HUDEP-2 (cell line): ENCODE measurements around the gene WWP2.
"Not testable (repeated sequence)": the region's sequence is repeated elsewhere in the genome, so short reads cannot be mapped to it uniquely, and the experiment has no call there.

Experiments used
- DNase-seq, 76 experiments: peaks; one replicate each; lab custom pipeline; 2025; ENCODE audit not compliant: unreplicated experiment in 76 of 76; lab: John Stamatoyannopoulos, UW

The WWP2 gene

DNA sequence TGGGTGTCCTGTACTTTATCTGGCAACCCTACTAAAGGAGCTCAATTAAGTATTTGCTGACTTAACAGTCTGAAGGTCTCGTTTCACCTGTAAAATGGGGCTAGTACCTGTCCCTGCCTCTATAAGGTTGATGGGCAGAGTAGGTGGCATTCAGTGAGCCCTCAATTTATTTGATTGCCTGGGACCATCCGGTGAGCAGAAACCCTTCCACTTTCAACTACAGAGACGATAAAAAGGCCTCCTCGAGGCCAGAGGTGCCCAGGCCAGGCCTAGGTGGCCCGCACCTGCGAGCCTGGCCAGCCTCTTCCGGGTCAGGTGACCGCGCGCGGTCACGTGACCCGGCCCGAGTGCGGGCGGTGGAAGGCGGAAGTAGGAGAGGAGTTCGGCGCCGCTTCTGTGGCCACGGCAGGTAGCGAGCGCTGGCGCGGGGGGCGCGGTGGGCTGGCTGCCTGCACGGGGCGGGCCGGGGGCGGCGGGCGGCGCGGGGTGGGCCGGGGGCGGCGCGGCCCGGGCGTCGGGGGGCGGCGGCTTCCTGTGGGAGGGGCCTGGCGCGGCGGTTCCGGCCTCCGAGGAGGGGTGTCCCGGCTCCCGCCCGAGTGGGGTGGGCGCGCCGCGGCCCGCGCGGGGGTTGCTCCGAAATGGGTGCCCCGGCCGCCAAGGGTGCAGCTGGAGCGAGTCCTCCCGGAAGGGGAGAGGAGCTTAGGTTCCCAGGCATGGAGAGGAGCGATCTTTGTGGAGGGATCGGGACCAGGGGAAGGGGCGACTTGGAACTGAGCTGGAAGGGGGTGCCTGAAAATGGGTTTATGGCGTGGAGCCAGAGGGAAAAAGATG, at the start of gene WWP2:
TSS of gene WWP2 (plus strand) at position 350 of the 831 bp plus-strand sequence. CDS start 24,679 bp downstream, outside the sequence.
- DNase-seq, result peak in 70 of 76 experiments; percentile 9 to 76 (median 58)

DNA sequence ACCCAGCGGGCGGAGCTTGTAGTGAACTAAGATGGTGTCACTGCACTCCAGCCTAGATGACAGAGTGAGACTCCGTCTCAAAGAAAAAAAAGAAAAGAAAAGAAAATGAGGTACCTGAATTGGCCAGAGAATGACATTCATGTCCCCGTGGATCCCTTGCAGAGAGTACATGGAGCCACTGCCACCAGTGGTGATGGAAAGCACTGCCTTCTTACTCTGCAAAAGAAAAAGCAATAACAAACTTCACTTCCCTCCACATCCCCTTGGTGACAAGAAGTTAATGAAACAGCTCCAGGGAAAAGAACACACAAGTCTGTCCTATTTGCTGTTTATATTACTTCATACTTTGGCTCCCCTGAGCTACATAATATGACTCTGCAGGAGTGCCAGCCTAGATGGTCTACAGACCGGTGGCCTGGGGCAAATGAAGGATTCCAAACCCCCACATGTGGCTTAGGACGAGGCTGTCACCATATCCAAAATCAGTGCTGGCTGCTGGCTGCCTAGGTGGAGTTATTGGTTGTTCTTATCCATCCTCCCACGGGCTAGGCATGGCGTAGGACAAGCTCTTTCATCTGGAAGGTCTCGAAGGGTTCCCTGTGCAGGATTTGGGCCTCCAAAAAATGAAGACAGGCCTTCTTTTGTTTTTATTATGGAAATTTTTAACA, 49.1 kb upstream of the WWP2 start:
- no peak for DNase-seq

DNA sequence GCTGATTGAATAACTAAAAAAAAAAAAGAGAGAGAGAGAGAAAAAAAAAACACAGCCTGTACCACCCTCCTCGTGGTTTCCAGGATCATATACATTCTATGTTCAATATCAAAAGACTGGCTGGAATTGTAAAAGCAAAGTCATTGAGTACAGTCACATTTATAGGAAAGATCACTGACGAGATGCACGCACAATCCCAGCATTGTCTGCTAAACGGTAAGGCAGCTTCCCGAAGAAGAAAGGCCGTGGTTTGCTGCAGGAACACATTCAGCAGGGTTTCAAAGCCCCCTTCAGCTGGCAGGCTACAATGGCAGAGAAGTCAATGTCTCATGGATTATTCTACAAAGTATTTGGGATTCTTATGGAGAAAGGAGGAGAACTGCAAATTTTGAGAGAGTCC, 45.1 kb upstream of the WWP2 start:
- no peak for DNase-seq

DNA sequence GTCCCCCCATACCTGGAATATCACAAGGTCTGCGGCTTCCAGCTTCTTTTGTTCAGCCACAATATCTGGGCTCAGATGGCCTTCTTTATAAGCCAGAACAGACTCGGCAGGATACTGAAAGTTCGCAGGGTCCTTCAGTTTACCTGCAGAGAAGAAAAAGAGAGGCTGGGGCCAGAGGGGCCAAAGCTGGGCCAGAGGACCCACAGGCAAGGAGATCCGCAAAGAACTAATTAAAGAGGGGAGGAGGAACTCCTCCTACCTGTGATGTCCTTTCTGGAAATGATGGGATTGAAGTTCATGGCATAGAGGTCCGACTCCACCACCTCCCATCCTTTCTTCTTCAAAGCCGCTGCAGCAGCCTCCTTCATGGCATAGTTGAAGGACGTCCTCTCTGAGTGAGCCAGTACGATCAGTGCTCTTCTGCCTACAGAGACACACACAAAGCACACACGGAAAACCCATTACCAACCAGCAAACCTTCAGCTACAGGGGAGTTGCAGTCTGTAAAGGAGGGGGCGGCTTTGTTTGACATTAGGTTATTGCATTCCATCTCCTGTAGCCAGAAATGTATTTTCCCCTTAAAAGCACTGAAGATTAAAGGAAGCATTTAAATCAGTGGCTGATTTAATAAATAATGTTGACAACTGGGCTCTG, 43.9 kb upstream of the WWP2 start:
- DNase-seq, result no peak

GRCh38 chr16:69720822-69721430, 41.2 kb upstream of the WWP2 start:
- no peak for DNase-seq

DNA sequence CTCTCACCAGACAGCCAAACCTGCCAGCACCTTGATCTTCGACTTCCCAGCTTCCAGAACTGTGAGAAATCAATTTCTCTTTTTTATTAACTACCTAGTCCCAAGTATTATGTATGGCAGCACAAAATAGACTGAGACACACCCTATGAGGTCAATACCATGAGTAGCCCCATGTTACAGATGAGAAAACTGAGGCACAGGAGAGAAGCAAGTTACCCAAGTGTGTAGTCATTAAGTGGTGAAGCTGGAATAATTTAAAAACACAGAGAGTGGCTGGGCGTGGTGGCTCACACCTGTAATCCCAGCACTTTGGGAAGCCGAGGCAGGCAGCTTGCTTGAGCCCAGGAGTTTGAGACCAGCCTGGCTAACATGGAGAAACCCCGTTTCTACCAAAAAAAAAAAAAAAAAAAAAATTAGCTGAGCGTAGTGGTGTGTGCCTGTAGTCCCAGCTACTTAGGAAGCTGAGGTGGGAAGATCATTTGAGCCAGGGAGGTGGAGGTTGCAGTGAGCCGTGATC, 40.6 kb upstream of the WWP2 start:
- DNase-seq, result no peak

- no peak for DNase-seq
These were observed 37.7 kb upstream of the WWP2 start for GRCh38 chr16:69724414-69724873.

GRCh38 chr16:69724981-69725479, 37.1 kb upstream of the WWP2 start:
- no peak for DNase-seq

DNA sequence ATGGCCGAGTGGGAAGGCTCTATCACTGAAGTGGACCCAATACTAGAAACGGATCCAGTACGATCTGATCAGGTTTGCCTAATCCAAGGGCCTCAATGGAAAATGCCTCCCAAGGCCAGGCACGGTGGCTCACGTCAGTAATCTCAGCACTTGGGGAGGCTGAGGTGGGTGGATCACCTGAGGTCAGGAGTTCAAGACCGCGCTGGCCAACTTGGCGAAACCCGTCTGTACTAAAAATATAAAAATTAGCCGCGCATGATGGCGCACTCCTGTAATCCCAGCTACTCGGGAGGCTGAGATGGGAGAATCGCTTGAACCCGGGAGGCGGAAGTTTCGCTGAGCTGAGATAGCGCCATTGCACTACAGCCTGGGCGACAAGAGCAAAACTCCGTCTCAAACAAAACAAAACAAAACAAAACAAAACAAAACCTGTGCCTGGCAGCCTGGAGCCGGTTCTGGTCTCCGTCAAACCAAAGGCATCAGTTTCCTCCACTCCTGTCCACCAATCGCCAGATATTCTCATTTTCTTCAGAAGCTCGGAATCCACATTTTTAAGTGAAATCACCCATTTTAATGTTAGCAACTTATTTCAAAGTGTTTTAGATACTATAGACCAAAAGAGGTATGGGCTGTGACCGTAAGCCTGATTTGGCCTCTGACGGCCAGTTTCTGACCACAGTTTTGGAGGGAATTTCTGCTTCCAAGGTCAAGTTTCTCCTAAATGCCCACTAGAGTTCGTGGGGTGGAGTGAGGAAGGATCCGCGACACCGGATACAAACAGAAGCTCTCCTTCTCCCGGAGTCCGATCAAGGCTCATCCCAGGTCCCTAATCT, 36.4 kb upstream of the WWP2 start:
- DNase-seq, result no peak

GRCh38 chr16:69726313-69727060, 35.6 kb upstream of the WWP2 start, which contains the start of gene NQO1:
Gene NQO1 (minus strand): TSS chr16:69726560. CDS start chr16:69726439, 121 bp downstream.
- peak in 73 of 76 experiments; percentile 34 to 95 (median 80) for DNase-seq

- DNase-seq, result peak in 6 of 76 experiments; percentile 2 to 21 (median 6)
These were observed 34.2 kb upstream of the WWP2 start for GRCh38 chr16:69727916-69728270.

- DNase-seq, result not testable (repeated sequence)
These were observed 33.1 kb upstream of the WWP2 start for GRCh38 chr16:69729030-69729429.

DNA sequence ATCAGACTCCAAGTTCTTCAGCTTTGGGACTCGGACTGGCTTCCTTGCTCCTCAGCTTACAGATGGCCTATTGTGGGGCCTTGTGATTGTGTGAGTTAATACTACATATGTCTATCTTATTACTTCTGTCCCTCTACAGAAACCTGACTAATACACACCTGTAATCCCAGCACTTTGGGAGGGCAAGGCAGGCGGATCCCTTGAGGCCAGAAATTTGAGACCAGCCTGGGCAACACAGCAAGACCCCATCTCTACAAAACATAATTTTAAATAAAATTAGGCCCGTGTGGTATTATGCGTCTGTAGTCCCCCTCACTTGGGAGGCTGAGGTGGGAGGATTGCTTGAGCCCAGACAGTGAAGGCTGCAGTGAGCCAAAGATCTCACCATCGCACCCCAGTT, 30.9 kb upstream of the WWP2 start:
- not testable (repeated sequence) for DNase-seq

DNA sequence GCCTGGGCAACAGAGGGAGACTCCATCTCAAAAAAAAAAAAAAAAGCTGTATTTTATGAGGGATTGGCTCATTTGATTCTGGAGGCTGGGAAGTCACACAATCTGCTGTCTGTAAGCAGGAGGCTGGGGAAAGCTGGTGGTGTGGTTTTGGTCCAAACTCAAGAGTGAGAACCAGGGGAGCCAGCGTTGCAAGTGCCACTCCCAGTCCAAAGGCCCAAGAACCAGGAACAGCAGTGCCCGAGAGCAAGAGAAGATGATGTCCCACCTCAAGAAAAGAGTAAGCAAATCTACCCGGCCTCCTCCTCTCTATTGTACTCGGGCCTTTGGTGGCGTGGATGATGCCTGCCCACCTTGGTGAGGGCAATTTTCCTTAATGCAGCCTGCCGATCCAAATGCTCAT, 30.0 kb upstream of the WWP2 start:
- DNase-seq, result no peak

GRCh38 chr16:69741519-69741918, 20.6 kb upstream of the WWP2 start:
- no peak for DNase-seq

DNA sequence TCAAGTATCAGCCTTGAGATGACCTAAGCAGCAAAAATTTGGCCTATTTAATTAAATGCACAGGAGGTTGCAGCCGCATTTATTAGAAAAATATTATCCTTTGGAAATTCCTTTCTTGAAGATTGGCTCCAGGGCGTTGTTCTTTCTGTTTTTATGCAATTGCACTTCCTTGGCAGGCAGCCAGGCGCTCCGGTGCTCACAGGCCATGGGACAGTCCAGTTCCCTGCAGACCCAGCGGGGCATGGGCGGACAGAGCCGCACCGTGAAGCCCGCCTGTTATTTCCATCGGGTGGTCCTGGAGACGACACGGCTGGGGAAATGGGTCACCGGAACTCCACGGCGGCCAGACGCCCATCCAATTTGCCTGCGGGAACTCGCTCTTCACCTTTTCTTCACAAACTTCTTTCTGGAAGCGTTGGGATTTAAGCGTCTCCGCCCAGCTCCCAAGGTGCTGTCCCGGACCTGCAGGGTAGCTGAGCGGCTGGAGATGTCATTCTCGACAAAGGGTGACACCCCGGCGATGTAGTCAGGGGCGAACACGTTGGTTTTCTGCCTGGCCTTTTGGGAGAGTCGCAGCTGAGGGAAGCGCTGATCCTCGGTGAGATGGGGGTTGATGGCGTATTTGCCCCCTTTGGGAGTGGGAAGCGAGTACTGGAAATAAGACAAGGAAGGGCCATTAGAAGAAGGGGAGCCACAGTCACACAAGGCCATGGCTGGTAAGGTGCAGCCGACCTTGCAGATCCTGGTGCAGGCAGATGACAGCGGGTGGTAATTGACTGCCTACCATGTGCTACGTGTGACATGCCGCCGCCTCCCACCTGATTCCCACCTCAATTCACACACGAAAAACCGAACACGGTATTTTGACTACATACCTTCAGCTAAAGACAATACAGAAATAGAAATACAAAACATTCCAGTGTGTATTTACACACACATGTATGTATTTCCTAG, 19.9 kb upstream of the WWP2 start:
- DNase-seq, result no peak

DNA sequence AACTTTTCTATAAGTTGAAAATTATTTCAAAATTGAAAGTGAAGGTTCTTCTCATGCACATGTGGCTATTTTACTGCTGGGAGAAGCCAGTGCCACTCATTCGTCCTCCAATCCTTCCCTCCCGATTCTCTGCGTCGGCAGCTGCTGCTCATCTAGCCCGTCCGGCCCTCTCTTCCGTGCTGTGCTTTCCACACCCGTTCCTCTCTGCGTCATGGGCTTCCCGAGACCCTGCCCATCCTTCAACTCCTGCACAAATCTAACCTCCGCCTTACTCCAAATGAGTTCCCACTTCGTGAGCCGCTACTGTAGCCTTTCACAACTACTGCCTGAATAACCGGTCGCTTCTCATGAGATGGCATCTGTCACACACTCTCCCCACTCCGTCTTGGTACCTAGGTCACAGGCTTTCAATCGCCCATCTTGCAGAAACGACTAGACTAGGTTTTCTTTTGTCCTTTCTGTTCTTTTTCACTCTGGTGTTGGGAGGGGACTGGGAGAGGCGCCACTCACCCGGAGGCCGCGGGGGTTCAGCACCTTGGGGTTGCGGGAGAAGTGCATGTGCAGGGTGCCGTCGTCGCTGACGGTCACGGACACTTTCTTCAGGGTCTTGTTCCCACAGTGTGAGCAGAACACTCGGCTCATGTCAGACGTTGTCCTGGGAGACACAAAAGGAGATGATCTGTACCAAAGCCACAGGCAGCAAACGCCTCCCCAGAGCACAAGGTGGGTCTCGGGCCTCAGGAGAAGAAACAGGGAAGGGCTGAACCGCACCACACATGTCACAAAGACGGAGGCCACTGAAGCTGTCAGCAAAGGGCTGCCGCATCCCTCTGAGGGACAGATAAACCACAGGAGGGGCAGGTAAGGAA, 17.5 kb upstream of the WWP2 start:
- no peak for DNase-seq
